GM19324 (cell line): ENCODE data around the gene FAM162A.

Source experiments
- ATAC-seq: cut with Tn5 transposase; IDR thresholded peaks from one replicate; pipeline ENCODE4 v1.9.1; 2021; ENCODE audit warnings: mild to moderate bottlenecking, moderate library complexity; ENCODE audit not compliant: unreplicated experiment, low FRiP score

Gene FAM162A

GRCh38 chr3:122383771-122384697, at the start of gene FAM162A:
FAM162A (plus strand) TSS chr3:122384182; CDS start chr3:122384266, 84 bp downstream.
- ATAC-seq = peak; percentile 92

GRCh38 chr3:122342803-122343202, 41.2 kb upstream of the FAM162A start:
- ATAC-seq = no peak

GRCh38 chr3:122343654-122344053, 40.3 kb upstream of the FAM162A start:
- ATAC-seq = no peak

GRCh38 chr3:122349171-122349570, 34.8 kb upstream of the FAM162A start:
- ATAC-seq = no peak

- ATAC-seq = no peak
Measured at GRCh38 chr3:122350814-122351418, 33.1 kb upstream of the FAM162A start.

DNA sequence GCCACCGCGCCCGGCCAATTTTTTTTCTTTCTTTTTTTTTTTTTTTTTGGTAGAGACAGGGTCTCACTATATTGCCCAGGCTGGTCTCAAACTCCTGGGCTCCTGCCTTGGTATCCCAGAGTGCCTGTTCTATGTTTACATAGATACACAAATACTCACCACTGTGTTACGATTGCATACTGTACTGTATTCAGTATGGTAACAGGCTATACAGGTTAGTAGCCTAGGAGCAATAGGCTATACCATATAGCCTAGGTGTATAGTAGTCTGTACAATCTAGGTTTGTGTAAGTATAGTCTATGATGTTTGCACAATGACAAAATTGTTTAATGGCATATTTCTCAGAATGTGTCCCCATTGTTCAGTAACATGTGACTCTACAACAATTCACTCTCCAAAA, 32.4 kb upstream of the FAM162A start:
- no peak for ATAC-seq

DNA sequence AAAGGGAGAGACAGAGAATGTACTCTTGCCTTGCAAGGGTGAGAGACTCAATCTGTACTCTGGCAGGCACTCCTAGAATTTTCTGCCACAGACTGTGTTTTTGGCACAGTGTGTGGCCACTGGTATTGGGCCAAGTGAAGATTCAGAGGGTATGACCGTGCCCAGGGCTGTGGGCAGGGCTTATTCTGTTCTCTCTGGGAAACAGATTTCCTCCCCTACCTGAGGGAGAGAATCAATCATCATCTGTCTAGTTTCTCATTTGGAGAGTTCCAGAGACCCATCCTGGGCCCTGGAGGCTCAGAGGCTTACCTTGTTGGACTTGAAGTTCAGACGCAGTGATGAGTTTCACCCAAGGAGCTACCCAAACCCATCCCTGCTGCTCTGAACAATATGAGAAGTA, 30.8 kb upstream of the FAM162A start:
- ATAC-seq = no peak

DNA sequence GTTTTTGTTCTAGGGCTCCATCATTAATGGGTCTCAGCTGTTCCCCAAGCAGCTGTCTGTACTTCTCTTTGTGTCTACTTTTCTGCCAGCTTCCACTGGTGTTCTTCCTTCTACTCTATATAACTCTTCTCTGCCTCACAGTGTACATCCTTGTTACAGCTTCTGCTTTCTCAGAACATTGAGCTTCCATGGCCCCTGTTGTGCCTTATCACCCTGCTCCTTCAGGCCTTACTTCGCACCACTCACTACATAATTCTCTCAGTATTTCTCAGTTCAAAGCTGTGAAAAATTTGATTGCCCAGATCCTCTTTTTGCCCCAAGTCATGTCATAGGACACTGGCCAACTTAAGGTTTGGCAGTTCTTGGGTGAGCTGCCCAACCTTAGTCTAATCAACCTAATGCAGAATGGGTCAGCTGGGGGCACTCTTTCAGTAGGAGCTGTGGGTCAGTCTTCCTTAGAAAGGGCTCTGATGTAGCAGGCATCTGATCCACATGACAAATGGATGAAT, 30.0 kb upstream of the FAM162A start:
- no peak for ATAC-seq

DNA sequence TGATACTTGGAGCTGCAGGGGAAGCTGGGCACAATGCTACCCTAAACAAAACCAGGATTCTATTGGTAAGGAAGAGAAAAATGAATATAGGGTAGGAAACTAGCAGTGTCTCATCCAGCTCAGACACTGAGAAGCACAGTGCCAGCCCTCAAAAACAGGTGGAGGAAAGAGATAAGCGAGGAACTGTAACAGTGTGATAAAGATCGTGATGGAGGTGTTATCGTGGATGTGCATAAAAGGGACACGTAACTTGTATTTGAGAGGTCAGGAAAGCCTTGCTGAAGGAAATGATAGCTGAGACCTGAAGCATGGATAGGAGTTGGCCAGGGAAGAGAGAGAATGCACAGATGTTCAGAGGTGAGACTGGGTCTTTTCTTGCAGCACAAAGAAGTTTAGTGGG, 28.4 kb upstream of the FAM162A start:
- no peak for ATAC-seq

DNA sequence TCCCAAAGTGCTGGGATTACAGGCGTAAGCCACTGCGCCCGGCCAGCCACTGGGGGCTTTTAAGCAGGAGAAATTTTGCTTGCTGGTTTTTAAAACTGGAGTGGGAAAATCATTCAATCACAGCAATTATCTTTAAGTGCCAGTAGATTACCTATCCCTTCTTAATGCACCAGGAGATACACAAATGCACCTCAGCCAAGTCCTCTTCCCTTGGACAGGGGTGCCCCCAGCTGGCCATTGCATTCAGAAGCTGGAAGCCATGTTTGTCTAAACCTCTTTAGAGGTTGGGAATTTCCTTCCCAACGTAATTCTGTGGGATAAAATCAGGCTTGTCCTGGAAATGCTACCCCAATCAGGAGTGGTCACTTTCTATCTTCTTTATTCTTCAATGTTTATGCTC, 27.6 kb upstream of the FAM162A start:
- ATAC-seq = no peak

DNA sequence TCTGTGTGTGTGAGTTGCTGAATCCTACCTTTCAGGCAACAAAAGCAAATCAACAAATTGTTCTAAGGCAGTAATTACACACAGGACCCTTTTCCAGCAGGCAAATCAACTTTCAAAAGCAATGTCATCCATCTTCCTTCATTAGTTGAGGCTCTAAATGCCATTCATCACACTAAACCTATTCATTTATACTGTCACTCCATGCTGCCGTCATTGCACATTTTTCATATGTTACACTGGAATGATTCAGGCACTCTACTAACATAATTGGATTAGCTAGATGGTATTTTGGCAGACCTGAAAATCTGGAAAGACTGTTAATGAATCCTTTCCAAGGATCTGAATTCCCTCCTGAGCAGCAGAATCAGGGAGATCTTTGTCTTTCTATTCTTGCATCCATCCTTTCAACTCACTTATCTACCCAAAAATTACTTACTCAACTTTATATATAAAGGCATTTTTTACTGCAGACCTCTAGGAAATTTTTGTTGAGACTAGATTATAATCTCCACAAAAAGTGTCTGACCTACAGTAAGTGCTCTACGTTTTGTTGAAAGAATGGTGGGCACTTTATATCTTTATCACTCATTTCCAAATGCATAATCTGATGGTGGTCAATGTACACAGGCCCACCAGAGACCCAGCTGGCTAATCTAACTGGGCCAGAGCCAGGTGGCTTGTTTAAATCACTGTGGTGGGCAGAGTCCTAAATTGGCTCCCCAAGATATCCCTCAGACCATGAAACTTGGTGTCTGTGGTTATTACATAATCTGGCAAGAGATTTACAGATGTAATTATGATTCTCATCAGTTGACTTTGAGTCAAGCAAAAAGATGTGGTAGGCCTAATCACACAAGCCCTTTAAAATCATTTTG, 25.9 kb upstream of the FAM162A start:
- ATAC-seq = no peak

- ATAC-seq = no peak
Measured at GRCh38 chr3:122358703-122359032, 25.3 kb upstream of the FAM162A start.

- no peak for ATAC-seq
Measured at GRCh38 chr3:122362026-122362425, 22.0 kb upstream of the FAM162A start.

GRCh38 chr3:122364490-122364889, 19.5 kb upstream of the FAM162A start:
- no peak for ATAC-seq

- peak; percentile 34 for ATAC-seq
Measured at GRCh38 chr3:122365073-122365472, 18.9 kb upstream of the FAM162A start.

DNA sequence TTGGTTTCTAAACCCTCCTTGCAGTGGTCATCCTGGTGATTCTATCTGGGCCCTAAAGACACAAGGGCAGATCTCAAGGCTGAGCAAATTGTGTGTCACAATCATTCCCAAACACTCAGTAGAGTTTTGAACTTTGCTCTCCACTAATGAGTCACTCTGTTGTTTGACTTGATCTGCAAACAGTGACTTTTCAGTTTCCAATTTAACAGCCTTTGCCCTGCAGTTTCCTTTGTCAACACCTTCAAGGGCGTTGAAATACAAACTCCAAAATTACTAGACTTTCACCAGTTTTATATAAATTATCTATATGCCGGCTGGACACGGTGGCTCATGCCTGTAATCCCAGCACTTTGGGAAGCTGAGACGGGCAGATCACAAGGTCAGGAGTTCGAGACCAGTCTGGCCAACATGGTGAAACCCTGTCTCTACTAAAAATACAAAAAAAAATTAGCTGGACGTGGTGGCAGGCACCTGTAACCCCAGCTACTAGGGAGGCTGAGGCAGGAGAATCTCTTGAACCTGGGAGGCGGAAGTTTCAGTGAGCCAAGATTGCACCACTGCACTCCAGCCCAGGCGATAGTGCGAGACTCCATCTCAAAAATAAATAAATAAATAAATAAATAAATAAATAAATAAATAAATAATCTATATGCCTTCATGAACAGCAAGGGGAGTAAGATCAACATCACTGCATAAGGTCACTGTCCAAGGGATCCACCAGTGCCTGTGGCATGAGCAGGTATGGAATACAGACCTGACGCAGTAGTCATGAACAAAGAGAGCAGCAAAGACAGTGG, 18.2 kb upstream of the FAM162A start:
- ATAC-seq = peak; percentile 57

GRCh38 chr3:122366379-122366749, 17.6 kb upstream of the FAM162A start:
- no peak for ATAC-seq

DNA sequence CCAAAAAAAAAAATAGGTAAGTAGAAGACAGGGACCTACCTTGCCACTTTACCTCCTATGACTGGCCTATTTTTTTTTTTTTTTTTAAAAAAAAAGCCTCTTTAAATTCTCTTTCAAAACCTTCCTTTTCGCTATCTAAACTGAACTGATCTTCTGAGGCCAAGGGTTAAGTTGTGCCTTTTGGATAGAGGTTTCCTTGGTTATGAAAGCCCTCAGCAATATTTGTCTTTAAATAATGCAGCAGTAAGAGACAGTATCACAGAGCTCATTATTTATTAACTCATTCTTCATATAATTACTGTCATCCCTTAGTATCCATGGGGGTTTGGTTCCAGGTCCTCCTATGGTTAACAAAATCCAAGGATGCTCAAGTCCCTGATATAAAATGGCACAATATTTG, 9.9 kb upstream of the FAM162A start:
- ATAC-seq = no peak

- ATAC-seq = no peak
Measured at GRCh38 chr3:122377975-122378374, 6.0 kb upstream of the FAM162A start.
